ENCODE measurements around the gene SH2D4B.

Gene SH2D4B

GRCh38 chr10:80519936-80520650, 17.6 kb upstream of the SH2D4B start:
- no peak for TF ChIP-seq CTCF (IDR thresholded peaks at IDR 0.05)
- Histone ChIP-seq H3K27me3 (ENCODE audit: control insufficient read depth, insufficient read depth, low read length) (no peaks in the 10 kb centered on the region), H3K4me2 (ENCODE audit: low read length) (no peak overlapping the region), H3K9me3 (ENCODE audit: control insufficient read depth, low read length) (no peaks in the 10 kb centered on the region), H3K4me3 (ENCODE audit: low read depth, low read length) (no peak overlapping the region), H2AFZ (no peak overlapping the region), H3K36me3 (ENCODE audit: control insufficient read depth, insufficient read depth, low read length) (no peaks in the 10 kb centered on the region), H3K4me1 (no peaks in the 10 kb centered on the region), H3K79me2 (no peaks in the 10 kb centered on the region), H3K9ac (no peak overlapping the region), H3K27ac (no peak overlapping the region)

- no peak overlapping the region for H2AFZ ChIP-seq
Observed at GRCh38 chr10:80520661-80521470, 16.8 kb upstream of the SH2D4B start.

GRCh38 chr10:80522756-80523363, 14.8 kb upstream of the SH2D4B start:
- Histone ChIP-seq H3K27ac (no peak overlapping the region), H3K9me3 (ENCODE audit: control insufficient read depth, low read length) (no peaks in the 10 kb centered on the region), H2AFZ (no peak overlapping the region), H3K4me2 (ENCODE audit: low read length) (no peak overlapping the region), H3K27me3 (ENCODE audit: control insufficient read depth, insufficient read depth, low read length) (no peaks in the 10 kb centered on the region), H3K4me1 (no peaks in the 10 kb centered on the region), H3K9ac (no peak overlapping the region), H3K4me3 (ENCODE audit: low read depth, low read length) (no peak overlapping the region), H3K79me2 (no peaks in the 10 kb centered on the region), H3K36me3 (ENCODE audit: control insufficient read depth, insufficient read depth, low read length) (no peaks in the 10 kb centered on the region)
- TF ChIP-seq CTCF (IDR thresholded peaks at IDR 0.05), result no peak

More at GRCh38 chr10:80520661-80521470, 16.8 kb upstream of the SH2D4B start:
- no peaks in the 10 kb centered on the region for H3K27me3 ChIP-seq (ENCODE audit: control insufficient read depth, insufficient read depth, low read length)
- no peaks in the 10 kb centered on the region for H3K4me1 ChIP-seq
- no peak for TF ChIP-seq CTCF (IDR thresholded peaks at IDR 0.05)
- no peak overlapping the region for H3K27ac ChIP-seq
- H3K4me3 ChIP-seq (ENCODE audit: low read depth, low read length), result no peak overlapping the region
- no peaks in the 10 kb centered on the region for H3K36me3 ChIP-seq (ENCODE audit: control insufficient read depth, insufficient read depth, low read length)
- no peaks in the 10 kb centered on the region for H3K9me3 ChIP-seq (ENCODE audit: control insufficient read depth, low read length)
- H3K9ac ChIP-seq, result no peak overlapping the region
- H3K4me2 ChIP-seq (ENCODE audit: low read length), result no peak overlapping the region
- H3K79me2 ChIP-seq, result no peaks in the 10 kb centered on the region

- no peaks in the 10 kb centered on the region for H3K9me3 ChIP-seq (ENCODE audit: control insufficient read depth, low read length)
- H3K9ac ChIP-seq, result no peak overlapping the region
- no peaks in the 10 kb centered on the region for H3K36me3 ChIP-seq (ENCODE audit: control insufficient read depth, insufficient read depth, low read length)
- H2AFZ ChIP-seq, result no peak overlapping the region
- no peak overlapping the region for H3K4me3 ChIP-seq (ENCODE audit: low read depth, low read length)
- TF ChIP-seq CTCF (IDR thresholded peaks at IDR 0.05), result no peak
- H3K79me2 ChIP-seq, result no peaks in the 10 kb centered on the region
- no peaks in the 10 kb centered on the region for H3K4me1 ChIP-seq
- no peak overlapping the region for H3K4me2 ChIP-seq (ENCODE audit: low read length)
- H3K27me3 ChIP-seq (ENCODE audit: control insufficient read depth, insufficient read depth, low read length), result no peaks in the 10 kb centered on the region
- H3K27ac ChIP-seq, result no peak overlapping the region
Observed at GRCh38 chr10:80523773-80524172, 13.9 kb upstream of the SH2D4B start.
